GM19035 (cell line): ENCODE data around the gene KLHL8.
A peak's percentile ranks its signal among the peaks of the same experiment; 100 is the strongest.

Experiments used
- ATAC-seq: cut with Tn5 transposase; IDR thresholded peaks from one replicate; pipeline ENCODE4 v1.9.1; 2021; ENCODE audit not compliant: unreplicated experiment

The KLHL8 gene

GRCh38 chr4:87220094-87220822 lies at the start of gene KLHL8:
TSS of gene KLHL8 (minus strand) at chr4:87220618. CDS start at chr4:87195539, 25,079 bp downstream.
- peak; percentile 84 for ATAC-seq

- ATAC-seq: no peak
These were observed 49.7 kb upstream of the KLHL8 start for GRCh38 chr4:87270144-87270543.

GRCh38 chr4:87268411-87268810 lies 48.0 kb upstream of the KLHL8 start:
- ATAC-seq: no peak

- ATAC-seq: no peak
These were observed 46.6 kb upstream of the KLHL8 start for GRCh38 chr4:87266986-87267385.

- ATAC-seq: no peak
These were observed 42.5 kb upstream of the KLHL8 start for GRCh38 chr4:87262886-87263285.

- ATAC-seq: no peak
These were observed 40.1 kb upstream of the KLHL8 start for GRCh38 chr4:87260477-87260876.

- ATAC-seq: no peak
These were observed 38.3 kb upstream of the KLHL8 start for GRCh38 chr4:87258677-87259076.

GRCh38 chr4:87257523-87257922 lies 37.1 kb upstream of the KLHL8 start:
- no peak for ATAC-seq

GRCh38 chr4:87255755-87256154 lies 35.3 kb upstream of the KLHL8 start:
- ATAC-seq: no peak

- no peak for ATAC-seq
These were observed 30.7 kb upstream of the KLHL8 start for GRCh38 chr4:87251106-87251505.

GRCh38 chr4:87250294-87250693 lies 29.9 kb upstream of the KLHL8 start:
- ATAC-seq: no peak

- ATAC-seq: no peak
These were observed 29.1 kb upstream of the KLHL8 start for GRCh38 chr4:87249332-87250019.

GRCh38 chr4:87243426-87244053 lies 23.1 kb upstream of the KLHL8 start:
- no peak for ATAC-seq

- ATAC-seq: no peak
These were observed 20.9 kb upstream of the KLHL8 start for GRCh38 chr4:87241336-87241735.

- no peak for ATAC-seq
These were observed 19.9 kb upstream of the KLHL8 start for GRCh38 chr4:87240341-87240740.

GRCh38 chr4:87239821-87240220 lies 19.4 kb upstream of the KLHL8 start:
- ATAC-seq: no peak

- no peak for ATAC-seq
These were observed 18.8 kb upstream of the KLHL8 start for GRCh38 chr4:87239194-87239593.

- no peak for ATAC-seq
These were observed 16.4 kb upstream of the KLHL8 start for GRCh38 chr4:87236861-87237260.

GRCh38 chr4:87235020-87235671 lies 14.7 kb upstream of the KLHL8 start:
- ATAC-seq: no peak

GRCh38 chr4:87232216-87232615 lies 11.8 kb upstream of the KLHL8 start:
- ATAC-seq: no peak

- no peak for ATAC-seq
These were observed 10.4 kb upstream of the KLHL8 start for GRCh38 chr4:87230806-87231205.

GRCh38 chr4:87229979-87230378 lies 9.6 kb upstream of the KLHL8 start:
- ATAC-seq: no peak
